Stomach (tissue), 9 donors: ENCODE measurements around the gene CAPN8. TPM values are rescaled to one million over a fixed set of nuclear protein-coding genes. Genes with fewer than 3 reads are reported as not detected.

Experiments used
- DNase-seq, 2 donors: peaks; one replicate each; pipeline versions ENCODE4 v3.0.0 to v3.0.0-alpha.2; 2013 to 2019
- H3K27ac ChIP-seq, 5 donors: fragments of 200-600 bp in 4 of 5; sonication (generic) in 4 of 5; one replicate each; pipeline ENCODE4 v1.5.1; 2013 to 2019; ENCODE audit warnings: mild to moderate bottlenecking in 1 of 5, moderate library complexity in 1 of 5
- H3K27me3 ChIP-seq, 3 donors: fragments of 200-600 bp; sonication (generic); one replicate each; pipeline ENCODE4 v1.5.1; 2017 to 2019; ENCODE audit warnings: mixed run types in 1 of 3
- H3K36me3 ChIP-seq, 4 donors: fragments of 200-600 bp; sonication (generic); 1 replicate in 3 of 4; 2 replicates in 1 of 4; pipeline ENCODE4 v1.5.1; 2016 to 2019
- H3K4me1 ChIP-seq, 4 donors: fragments of 200-600 bp; sonication (generic); one replicate each; pipeline ENCODE4 v1.5.1; 2016 to 2019
- H3K4me3 ChIP-seq, 4 donors: fragments of 200-600 bp; sonication (generic) in 3 of 4; one replicate each; pipeline ENCODE4 v1.5.1; 2016 to 2019; ENCODE audit warnings: mild to moderate bottlenecking in 1 of 4
- H3K9me3 ChIP-seq, 4 donors: fragments of 200-600 bp; sonication (generic); one replicate each; pipeline ENCODE4 v1.5.1; 2016 to 2019
- CTCF ChIP-seq, 7 experiments: fragments of 450-650 bp in 4 of 7; fragments of 200-600 bp in 3 of 7; sonication (generic) in 3 of 7; IDR thresholded peaks; one replicate each; pipeline ENCODE4 v1.5.1; 2016 to 2019; ENCODE audit warnings: antibody characterized with exemption in 7 of 7, control low read depth in 2 of 7, mild to moderate bottlenecking in 1 of 7
- EP300 ChIP-seq: sonication (generic); formaldehyde crosslinking; IDR thresholded peaks from one replicate; pipeline ENCODE4 v1.6.1; 2017; ENCODE audit warnings: antibody characterized with exemption
- POLR2A ChIP-seq, 4 donors: fragments of 450-650 bp; IDR thresholded peaks; one replicate each; pipeline ENCODE4 v1.6.1; 2016; ENCODE audit warnings: antibody characterized with exemption in 4 of 4, control low read depth in 2 of 4, mild to moderate bottlenecking in 1 of 4, moderate library complexity in 1 of 4
- POLR2AphosphoS5 ChIP-seq, 3 donors: sonication (generic); formaldehyde crosslinking; IDR thresholded peaks; one replicate each; pipeline ENCODE4 v1.6.1; 2016; ENCODE audit warnings: antibody characterized with exemption in 3 of 3
- WGBS, 5 donors: extraction: QIAGEN DNeasy Blood & Tissue Kit in 3 of 5; methylation state at CpG; one replicate each; pipeline versions ENCODE4 v1.1.5 to v1.1.7; 2013 to 2018; 5-methylcytosine and 5-hydroxymethylcytosine counted together
- intact Hi-C: fragments of 100-400 bp; cut with DNase I; formaldehyde crosslinking; loops from one replicate; pipeline ENCODE4 v1.15.1; 2023; ENCODE audit warnings: low total_unique reads
- polyA plus RNA-seq, 3 donors: library from polyadenylated mRNA; stranded (reverse); fragments of 200-250 nt; gene quantifications; one replicate each; pipeline ENCODE4 v1.2.3, GENCODE V29; 2013
- total RNA-seq, 5 donors: library from RNA; depleted of rRNA; stranded (reverse); fragments of >200 nt; gene quantifications; one replicate each; pipeline versions ENCODE4 v1.1.0 to v1.2.3, GENCODE V29; 2014 to 2016
- donor health status: healthy with polysubstance abuse.
- donor health status: Bipolar disorder and iron deficiency.
- donor health status: healthy.

The CAPN8 gene
- total and polyA plus RNA-seq, 8 donors: 28.3 to 581 (median 134) TPM

- intact Hi-C loops: no loop called here
- Histone ChIP-seq H3K36me3 (no peaks in the 10 kb centered on the region), H3K4me3 (no peak overlapping the region), H3K9me3 (no peaks in the 10 kb centered on the region), H3K27ac (peak overlapping the region; percentile 67 to 93 (median 85)), H3K4me1 (peaks cover 42 to 72% (median 63%) of the 10 kb centered on the region in 4 donors), H3K27me3 (no peaks in the 10 kb centered on the region)
- TF ChIP-seq CTCF (IDR thresholded peaks at IDR 0.05) (no peak), EP300 (no peak), POLR2AphosphoS5 (IDR thresholded peaks at IDR 0.05) (no peak), POLR2A (IDR thresholded peaks at IDR 0.05) (no peak)
- peak in 1 of 2 donors; percentile 56 for DNase-seq
- WGBS, 5 donors: 37 to 50% (median 42%) methylated on average over 8 of the region's 8 CpGs
Observed at GRCh38 chr1:223704921-223705878, 39.7 kb upstream of the CAPN8 start.

- intact Hi-C loops: no loop called here
- Histone ChIP-seq H3K36me3 (no peaks in the 10 kb centered on the region), H3K4me3 (no peak overlapping the region), H3K27ac (peak overlapping the region in 1 of 5 donors; percentile 49), H3K4me1 (peaks cover 39 to 62% (median 56%) of the 10 kb centered on the region in 4 donors), H3K9me3 (no peaks in the 10 kb centered on the region), H3K27me3 (no peaks in the 10 kb centered on the region)
- 24 to 64% (median 54%) methylated on average over 1 of the region's 1 CpG for WGBS, 5 donors
- TF ChIP-seq CTCF (IDR thresholded peaks at IDR 0.05) (no peak), EP300 (no peak), POLR2A (IDR thresholded peaks at IDR 0.05) (no peak), POLR2AphosphoS5 (IDR thresholded peaks at IDR 0.05) (no peak)
- no peak for DNase-seq
Observed at GRCh38 chr1:223703668-223704013, 38.1 kb upstream of the CAPN8 start.

- TF ChIP-seq POLR2AphosphoS5 (IDR thresholded peaks at IDR 0.05) (no peak), CTCF (IDR thresholded peaks at IDR 0.05) (no peak), EP300 (no peak), POLR2A (IDR thresholded peaks at IDR 0.05) (no peak)
- no peak for DNase-seq
- Histone ChIP-seq H3K4me3 (no peak overlapping the region), H3K27me3 (no peaks in the 10 kb centered on the region), H3K9me3 (no peaks in the 10 kb centered on the region), H3K27ac (peak overlapping the region in 3 of 5 donors; percentile 7 to 49 (median 21)), H3K36me3 (no peaks in the 10 kb centered on the region), H3K4me1 (peaks cover 33 to 62% (median 52%) of the 10 kb centered on the region in 4 donors)
- 85 to 94% (median 89%) methylated on average over 4 of the region's 4 CpGs for WGBS, 5 donors
- intact Hi-C loops: no loop called here
Observed at GRCh38 chr1:223702735-223703667, 37.5 kb upstream of the CAPN8 start.
